NOMO-1 (cell line): ENCODE results near the gene ADARB2.

Source experiments
- DNase-seq, 2 experiments: peaks; one replicate each; lab custom pipeline; 2025; ENCODE audit not compliant: unreplicated experiment in 2 of 2; lab: John Stamatoyannopoulos, UW

ADARB2 gene

DNA sequence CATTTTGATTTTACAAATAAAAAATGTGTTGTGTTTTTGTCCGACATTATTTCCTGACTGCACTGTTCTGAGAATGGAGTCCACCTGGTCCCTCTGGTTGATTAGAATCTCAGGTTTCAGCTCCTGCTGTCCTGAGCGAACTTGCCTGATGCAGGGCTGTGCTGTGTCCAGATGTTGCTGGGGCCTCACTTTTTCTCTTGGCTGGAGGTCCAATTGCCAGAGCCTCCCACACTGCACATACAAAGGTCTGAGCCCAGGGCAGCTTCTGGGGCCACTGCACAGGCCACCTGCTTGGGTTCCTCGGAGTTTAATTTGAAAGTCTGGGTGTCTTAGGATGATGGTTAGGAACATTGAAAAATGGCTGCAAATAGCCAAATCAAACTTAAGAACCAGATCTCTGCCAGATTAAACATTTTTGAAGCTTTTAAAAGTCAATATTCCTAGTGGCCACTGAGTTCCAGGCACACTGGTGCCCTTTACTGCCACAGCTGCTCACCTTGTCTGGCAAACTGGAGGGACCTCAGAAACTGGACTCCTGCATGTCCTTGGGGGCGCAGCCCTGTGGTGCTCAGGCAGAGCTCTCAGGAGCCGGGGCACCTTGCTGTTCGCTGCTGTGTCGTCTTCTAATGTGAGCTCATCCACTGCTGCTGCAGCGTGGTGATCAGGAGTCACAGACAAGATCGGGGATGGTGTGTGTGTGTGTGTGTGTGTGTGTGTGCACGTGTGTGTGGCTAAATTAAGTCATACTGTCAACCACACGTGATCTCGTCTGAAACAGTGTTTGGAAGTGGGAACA is 606.1 kb downstream of the ADARB2 start:
- DNase-seq: no peak

DNA sequence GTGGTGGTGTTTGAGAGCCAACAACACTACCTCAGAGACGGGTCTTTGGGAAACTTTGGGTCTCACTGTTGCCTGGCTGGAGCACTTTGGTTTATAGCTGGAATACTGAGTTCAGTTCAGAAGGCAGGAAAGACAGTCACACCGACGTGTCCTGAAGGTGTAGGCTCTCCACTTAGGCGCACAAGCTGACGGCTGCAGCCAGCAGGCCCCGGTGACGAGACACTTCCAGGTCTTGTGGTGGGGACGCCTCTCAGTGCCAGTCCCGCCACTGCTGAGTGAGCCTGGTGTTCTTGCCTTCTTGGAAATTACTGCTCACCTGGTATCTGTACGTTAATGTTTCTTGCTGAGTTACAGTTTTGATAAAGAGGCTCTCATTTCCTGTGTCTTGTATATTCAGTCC is 607.1 kb downstream of the ADARB2 start:
- no peak for DNase-seq

DNA sequence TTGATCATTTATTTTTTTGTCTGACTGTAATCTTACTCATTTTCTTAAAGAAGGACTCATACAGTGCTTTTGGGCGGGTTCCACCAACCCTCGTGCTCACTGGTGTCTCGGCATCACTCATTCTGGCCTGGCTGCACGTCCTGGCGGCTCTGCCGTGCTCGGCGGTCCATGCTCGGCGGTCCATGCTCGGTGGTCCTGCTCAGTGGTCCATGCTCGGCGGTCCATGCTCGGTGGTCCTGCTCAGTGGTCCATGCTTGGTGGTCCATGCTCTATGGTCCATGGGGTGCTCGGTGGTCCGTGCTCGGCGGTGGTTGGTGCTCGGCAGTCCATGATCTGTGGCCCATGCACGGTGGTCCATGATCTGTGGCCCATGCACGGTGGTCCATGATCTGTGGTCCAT is 608.7 kb downstream of the ADARB2 start:
- DNase-seq: no peak

DNA sequence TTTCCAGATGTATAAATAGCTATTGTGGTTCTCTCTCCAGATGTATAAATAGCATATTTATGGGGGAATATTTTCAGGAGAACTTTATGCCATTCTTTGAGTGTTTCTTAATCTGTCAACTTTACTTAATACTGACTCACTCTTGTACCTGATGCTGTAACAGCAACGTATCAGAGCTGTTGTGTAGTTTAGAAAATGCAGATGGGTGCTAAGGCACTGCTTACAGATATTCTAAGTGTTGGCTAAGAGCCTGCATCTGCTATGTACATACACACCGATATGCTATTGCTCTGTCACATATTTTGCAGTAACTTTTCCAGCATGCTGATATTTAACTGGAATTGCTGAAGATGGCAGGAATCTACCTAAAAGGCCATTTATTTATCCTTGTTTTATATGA is 609.2 kb downstream of the ADARB2 start:
- DNase-seq: no peak

GRCh38 chr10:1127629-1128028 is 609.7 kb downstream of the ADARB2 start:
- DNase-seq: no peak
